SK-N-MC (cell line): ENCODE measurements around the gene TFAP2B.

ENCODE experiments used
- EZH2 ChIP-seq: fragments of 200-600 bp; sonication (generic); IDR thresholded peaks from one replicate; pipeline ENCODE4 v1.6.1; 2017; ENCODE audit warnings: antibody characterized with exemption
- POLR2AphosphoS5 ChIP-seq: IDR thresholded peaks from 2 replicates; pipeline ENCODE4 v1.6.1; 2012; ENCODE audit warnings: mild to moderate bottlenecking, low read depth, low read length, borderline replicate concordance

DNA sequence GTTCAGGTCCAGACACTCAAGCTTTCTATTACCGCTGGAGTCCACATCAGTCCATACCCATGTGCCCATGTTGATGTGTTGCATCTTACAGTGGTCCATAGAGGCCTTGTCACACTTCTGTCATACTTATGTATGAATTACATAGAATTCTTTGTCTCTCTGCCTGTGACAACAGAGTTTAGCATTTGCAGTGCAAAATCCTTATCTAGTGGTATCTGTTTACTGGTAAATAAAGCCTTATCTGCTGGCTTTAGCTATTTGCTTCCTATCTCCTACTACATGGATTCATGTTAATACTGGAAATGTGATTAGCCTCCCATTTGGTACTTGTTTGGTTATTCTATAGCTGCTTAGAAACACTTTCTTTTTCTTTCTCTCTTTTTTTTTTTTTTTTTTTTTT, 49.8 kb downstream of the TFAP2B start:
- TF ChIP-seq EZH2 (no peak), POLR2AphosphoS5 (no peak)
